Fibroblast of villous mesenchyme (primary cell): ENCODE measurements around the gene COA1. TPM values are rescaled to one million over a fixed set of nuclear protein-coding genes. Genes with fewer than 3 reads are reported as not detected.
A peak's percentile ranks its signal among the peaks of the same experiment; 100 is the strongest.

ENCODE experiments used
- DNase-seq: peaks from one replicate; pipeline ENCODE4 v3.0.0-alpha.2; 2010; ENCODE audit warnings: low read depth
- H3K4me3 ChIP-seq: 2 replicates; pipeline ENCODE4 v1.5.1; 2011; ENCODE audit warnings: low read depth, mild to moderate bottlenecking, low read length
- total RNA-seq: library from RNA; depleted of rRNA; stranded (reverse); fragments of >200 nt; gene quantifications from 2 replicates; pipeline ENCODE4 v1.2.3, GENCODE V29; 2012
- TF ChIP-seq, protein P1 (sequence below): IDR thresholded peaks from 2 replicates; pipeline ENCODE4 v1.5.1; 2012; ENCODE audit warnings: low read depth, mild to moderate bottlenecking, low read length; ENCODE audit not compliant: insufficient read depth

Gene COA1
- total RNA-seq, 1 donor: 41.5 TPM

DNA sequence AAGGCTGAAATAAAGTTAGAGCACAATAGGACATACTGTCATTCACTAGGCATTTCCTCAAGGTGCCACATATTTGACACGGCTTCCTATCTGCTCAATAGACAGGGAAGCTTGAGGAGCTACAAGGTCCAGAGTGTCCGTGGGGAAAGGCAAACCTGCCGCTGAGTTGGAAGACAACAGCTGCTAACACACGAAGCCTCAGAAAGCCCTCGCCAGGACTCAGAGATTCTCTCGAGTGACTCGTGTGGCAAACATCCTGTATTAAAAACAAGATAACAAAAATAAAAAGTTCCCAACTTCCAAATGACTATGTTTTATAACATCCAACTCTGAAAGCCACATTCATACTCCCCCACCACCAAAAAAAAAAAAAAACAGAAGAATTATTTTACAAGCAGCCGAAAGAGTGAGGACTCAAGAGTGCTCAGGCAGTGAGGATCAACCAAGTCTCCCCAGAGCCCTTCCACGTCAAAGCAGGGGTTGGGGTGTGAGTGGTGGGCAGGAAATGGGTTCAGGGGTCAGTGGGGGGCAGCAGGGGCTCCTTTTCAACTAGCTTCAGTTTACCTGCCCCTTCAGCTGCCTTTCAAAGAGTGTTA lies 78.8 kb downstream of the COA1 start:
- TF ChIP-seq, protein P1, sequence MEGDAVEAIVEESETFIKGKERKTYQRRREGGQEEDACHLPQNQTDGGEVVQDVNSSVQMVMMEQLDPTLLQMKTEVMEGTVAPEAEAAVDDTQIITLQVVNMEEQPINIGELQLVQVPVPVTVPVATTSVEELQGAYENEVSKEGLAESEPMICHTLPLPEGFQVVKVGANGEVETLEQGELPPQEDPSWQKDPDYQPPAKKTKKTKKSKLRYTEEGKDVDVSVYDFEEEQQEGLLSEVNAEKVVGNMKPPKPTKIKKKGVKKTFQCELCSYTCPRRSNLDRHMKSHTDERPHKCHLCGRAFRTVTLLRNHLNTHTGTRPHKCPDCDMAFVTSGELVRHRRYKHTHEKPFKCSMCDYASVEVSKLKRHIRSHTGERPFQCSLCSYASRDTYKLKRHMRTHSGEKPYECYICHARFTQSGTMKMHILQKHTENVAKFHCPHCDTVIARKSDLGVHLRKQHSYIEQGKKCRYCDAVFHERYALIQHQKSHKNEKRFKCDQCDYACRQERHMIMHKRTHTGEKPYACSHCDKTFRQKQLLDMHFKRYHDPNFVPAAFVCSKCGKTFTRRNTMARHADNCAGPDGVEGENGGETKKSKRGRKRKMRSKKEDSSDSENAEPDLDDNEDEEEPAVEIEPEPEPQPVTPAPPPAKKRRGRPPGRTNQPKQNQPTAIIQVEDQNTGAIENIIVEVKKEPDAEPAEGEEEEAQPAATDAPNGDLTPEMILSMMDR: no peak
- peak; percentile 82 for DNase-seq
- no peak overlapping the region for H3K4me3 ChIP-seq

DNA sequence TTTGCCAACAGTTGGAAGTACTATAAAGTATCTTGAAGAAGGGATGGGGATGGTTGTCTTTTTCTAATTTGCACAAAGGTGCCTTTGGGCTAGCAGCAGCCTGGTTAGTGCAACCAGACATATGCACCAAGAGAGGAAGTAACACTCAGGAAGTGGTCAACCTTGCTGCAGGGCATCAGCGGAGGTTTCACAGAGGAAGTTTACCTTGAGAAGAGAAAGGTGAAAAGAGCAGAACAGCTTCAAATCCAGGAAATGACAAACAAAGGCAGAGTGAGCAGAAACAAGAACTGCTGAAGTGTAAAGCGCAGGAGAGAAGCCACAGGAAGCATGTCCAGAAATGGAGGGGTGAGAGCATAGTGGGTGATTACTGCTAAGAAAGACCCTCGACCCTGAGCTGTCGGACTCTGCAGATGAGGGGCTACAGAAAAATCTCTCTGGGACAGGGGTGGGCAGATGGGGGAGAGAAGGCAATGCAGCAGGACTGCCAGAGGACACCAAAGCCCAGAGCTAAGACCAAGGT lies 79.5 kb downstream of the COA1 start:
- no peak for DNase-seq
- TF ChIP-seq, protein P1: no peak
- H3K4me3 ChIP-seq: no peak overlapping the region

DNA sequence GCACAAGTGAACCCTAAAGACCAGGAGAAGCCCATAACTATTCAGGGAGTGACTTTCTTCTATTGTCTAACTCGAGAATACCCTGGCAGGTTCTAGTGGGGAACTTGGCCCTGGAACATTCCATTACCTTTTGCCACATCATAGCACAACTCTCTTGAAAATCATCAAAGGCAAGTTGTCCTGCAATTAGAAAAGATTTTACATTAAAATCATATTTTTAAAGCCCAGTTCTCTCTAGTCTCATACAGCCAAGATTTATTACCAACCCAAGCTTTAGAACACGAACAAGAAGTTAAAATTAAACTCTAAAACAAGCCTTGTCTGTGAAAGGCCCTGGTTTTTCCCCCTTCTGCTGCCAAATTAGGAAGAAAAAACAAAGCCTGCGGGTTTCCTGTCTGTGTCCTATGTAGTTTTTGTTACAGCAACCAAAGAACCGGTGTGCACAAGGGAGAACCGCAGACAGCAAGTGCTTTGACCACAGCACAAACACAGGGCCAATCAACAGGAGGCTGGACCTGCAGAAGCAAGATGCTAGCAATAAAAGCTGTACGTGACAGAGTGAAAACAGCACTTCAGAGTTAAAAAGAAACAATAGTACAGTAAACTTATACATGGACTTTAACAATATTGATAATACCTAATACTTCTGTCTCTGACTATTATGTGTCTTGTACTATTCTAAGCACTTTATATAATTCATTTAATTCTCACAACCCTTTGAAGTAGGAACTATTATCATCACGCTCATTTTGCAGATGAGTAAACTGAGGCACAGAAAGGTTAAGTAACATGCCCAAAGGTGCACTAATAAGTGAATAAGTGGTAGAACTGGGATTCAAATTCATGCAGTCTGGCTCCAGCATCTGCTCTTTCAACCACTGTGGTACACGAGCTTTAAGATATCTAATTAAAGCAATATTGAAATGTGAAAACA lies 80.6 kb downstream of the COA1 start:
- peak; percentile 72 for DNase-seq
- no peak overlapping the region for H3K4me3 ChIP-seq
- TF ChIP-seq, protein P1: no peak

DNA sequence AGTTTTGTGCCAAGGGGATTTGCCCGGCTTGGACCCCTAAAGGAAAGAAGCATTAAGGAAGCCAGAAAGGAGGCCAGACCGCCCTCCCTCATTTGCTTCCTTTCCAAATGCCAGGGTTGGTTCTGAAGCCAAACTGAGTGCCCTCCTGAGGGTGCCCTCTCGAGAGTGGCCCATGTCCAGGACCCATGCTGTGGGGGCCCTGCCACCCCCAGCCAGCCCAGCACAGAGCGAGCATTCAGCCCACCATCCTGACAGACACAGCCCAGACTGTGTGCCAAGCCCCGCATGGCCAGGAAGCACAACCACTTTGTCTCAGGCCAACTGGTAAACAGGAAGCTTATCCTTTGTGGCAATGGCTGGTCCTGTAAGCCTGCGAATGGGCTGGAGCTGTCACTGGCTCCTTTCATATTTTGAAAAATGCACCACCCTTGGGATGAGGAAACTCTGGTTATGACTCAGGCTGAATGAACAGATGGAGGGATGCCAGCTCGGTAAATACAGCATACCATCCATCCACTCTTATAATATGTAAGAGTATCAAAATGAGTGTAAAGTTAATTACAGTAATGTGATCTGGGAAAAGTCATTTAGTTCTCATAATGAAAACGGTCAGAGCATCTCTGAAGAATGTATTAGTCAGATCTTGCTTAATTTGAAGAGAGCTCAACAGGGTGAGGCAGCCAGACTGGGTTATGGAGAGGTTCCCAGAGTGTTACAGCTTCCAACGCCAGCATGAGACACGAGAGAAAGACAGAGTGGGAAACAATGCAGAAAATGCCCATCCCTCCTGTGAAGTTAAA lies 81.5 kb downstream of the COA1 start:
- no peak overlapping the region for H3K4me3 ChIP-seq
- DNase-seq: peak; percentile 98
- TF ChIP-seq, protein P1: no peak

DNA sequence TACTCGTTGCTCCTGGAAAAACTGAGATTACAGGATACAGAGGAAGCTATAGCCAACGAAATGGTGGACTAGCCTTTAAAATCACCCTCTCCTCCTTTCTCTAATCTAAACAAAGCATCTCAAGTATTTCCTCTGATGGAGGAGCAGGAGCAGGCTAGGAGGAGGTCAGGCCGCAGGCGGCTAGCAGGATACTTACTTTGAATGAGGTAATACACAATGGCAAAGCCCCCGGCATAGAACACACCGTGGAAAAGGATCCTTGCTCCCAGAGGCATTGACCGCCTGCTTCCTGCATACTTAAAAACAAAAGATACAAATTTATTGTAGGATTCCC lies 82.0 kb downstream of the COA1 start:
- DNase-seq: peak; percentile 80
- TF ChIP-seq, protein P1: no peak
- no peak overlapping the region for H3K4me3 ChIP-seq

DNA sequence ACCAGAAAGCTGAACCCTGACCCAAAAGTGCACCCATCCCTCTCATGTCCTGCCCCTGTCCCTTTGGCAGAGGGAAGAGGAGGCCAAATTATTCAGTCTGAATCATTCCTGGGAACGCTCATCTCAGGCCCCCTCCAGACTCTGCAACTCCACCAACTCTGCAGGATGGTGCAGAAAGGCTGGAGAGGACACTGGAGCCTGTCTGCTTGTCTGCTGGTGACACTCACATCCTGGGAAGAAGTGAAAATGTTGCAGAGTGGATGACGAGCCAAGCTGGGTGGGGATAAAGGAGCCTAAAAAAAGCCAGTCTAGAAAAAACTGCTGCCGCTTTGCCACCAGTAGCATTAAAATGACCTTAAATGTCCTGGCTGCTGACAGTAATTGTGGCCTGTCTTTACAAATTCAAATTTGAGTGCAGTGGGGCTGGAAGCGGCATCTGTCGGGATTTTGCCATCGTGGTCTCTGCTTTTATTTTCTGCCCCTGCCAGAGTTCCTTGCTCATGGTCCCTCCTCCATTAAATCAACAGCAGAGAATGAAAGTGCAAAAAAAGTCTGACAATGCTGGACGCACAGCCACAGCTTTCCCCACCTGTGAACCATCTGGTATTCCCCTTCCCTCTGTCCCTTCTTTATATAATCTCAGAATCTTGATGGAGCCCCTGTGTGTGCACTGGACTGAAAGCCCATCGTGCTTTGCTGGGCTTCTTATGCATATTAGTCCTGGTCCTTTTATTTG lies 82.6 kb downstream of the COA1 start:
- peak; percentile 50 for DNase-seq
- TF ChIP-seq, protein P1: no peak
- no peak overlapping the region for H3K4me3 ChIP-seq
